ENCODE data around the gene ABHD12B. TPM values are rescaled to one million over a fixed set of nuclear protein-coding genes. Genes with fewer than 3 reads are reported as not detected.

The ABHD12B gene, protein sequence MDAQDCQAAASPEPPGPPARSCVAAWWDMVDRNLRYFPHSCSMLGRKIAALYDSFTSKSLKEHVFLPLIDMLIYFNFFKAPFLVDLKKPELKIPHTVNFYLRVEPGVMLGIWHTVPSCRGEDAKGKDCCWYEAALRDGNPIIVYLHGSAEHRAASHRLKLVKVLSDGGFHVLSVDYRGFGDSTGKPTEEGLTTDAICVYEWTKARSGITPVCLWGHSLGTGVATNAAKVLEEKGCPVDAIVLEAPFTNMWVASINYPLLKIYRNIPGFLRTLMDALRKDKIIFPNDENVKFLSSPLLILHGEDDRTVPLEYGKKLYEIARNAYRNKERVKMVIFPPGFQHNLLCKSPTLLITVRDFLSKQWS
- not detected in 2 replicates for total RNA-seq (2011; cell fraction: chromatin; rRNA removed; ENCODE audit: low replicate concordance)
- not detected in 2 replicates for total RNA-seq (2011; cell fraction: nucleolus; rRNA removed)
- total RNA-seq (2011; cell fraction: nucleoplasm; rRNA removed): not detected in 2 replicates
- total RNA-seq (2014; rRNA removed) (not detected in 2 replicates), total RNA-seq (2014; rRNA removed; fragmentation: Illumina TruSeq; extraction: Trizol) (not detected in 2 replicates), total RNA-seq (2015; rRNA removed; fragmentation: Illumina TruSeq; extraction: Trizol) (not detected in 2 replicates), total RNA-seq (2021) (not detected in 2 replicates), polyA plus RNA-seq (2011; rRNA removed) (not detected in 2 replicates), polyA plus RNA-seq (2014; fragmentation: Illumina TruSeq; extraction: Trizol) (not detected in 2 replicates), polyA plus RNA-seq (2014; fragmentation: Nextera tagmentation; extraction: Ambion mirVana) (not detected), polyA plus RNA-seq (2014; rRNA removed) (not detected in 2 replicates), polyA minus RNA-seq (2011; rRNA and poly(A)+ RNA removed) (not detected in 2 replicates), Bru-seq, nascent RNA (not detected), BruChase-seq, experiment 1, labeled RNA remaining after a 2-hour chase (not detected), BruChase-seq, experiment 2, labeled RNA remaining after a 6-hour chase (not detected)
- not detected in 2 replicates for polyA plus RNA-seq (2011; cell fraction: cytosol; rRNA removed)
- polyA plus RNA-seq (2011; cell fraction: nucleus; rRNA removed): not detected in 2 replicates
- 0.37 TPM in 1 of 2 replicates, not detected in the other for polyA plus RNA-seq (2012)
- not detected in 2 replicates for polyA minus RNA-seq (2011; cell fraction: cytosol; rRNA and poly(A)+ RNA removed)
- not detected in 2 replicates for polyA minus RNA-seq (2011; cell fraction: nucleus; rRNA and poly(A)+ RNA removed)
- long read RNA-seq, experiment 1: 0 reads
- long read RNA-seq, experiment 2: 0 reads
- long read RNA-seq, experiment 3: 0 reads

DNA sequence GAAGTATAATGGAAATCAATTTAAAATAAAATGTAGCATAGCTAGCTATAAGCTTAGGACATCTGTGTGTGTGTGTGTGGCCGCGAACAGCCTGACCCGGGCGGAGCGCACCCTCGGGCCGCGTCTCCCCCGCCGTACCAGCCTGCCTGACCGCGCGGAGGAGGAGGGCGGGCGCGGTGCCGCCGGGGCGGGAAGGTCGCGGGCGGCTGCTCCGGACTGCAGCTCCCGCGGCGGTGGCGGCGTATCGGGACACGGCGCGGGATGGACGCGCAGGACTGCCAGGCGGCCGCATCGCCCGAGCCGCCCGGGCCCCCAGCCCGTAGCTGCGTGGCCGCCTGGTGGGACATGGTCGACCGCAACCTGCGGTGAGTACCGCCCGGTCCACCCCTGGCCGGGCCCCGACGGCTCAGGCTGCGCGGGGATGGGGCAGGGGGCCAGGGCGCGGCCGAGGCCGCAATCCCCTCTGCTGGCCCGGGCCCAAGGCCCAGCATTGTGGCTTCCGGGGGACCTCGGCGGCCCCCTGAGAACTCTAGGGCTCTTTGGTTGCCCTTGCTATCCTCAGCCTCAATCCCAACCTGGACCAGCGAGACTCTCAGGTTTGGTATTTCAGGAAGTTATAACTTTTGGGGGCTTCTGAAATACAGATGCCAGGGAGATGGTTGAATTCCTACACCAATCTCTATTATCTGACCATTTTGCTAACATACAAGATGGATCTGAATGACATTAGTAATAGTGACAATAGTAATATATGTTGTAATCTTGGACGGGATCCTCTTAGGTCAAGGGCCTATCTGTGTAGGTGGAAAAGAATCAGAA is at the start of gene ABHD12B:
Gene ABHD12B (plus strand): TSS at position 140 of the 819 bp plus-strand sequence. CDS start 122 bp downstream, at position 262.
- no TSS peak for BruUV-seq (replicated peaks)
- Histone ChIP-seq H3K27me3 (ENCODE audit: control insufficient read depth in 2 of 2, insufficient read depth in 2 of 2, low read length in 2 of 2) (peaks cover 8 to 27% of the 10 kb centered on the region in 2 experiments; a peak in 3 of 5 replicates), H3K9me1 (ENCODE audit: control insufficient read depth, insufficient read depth, low read length) (no peaks in the 10 kb centered on the region), H3K27ac (ENCODE audit: extremely low read depth, low read depth, low read length) (no peak within 1 kb of the TSS), H3K9ac (ENCODE audit: insufficient read depth in 1 of 2, low read depth in 2 of 2, low read length in 2 of 2) (no peak within 1 kb of the TSS), H3K4me1 (replicated peaks in 1 of 2; ENCODE audit: control insufficient read depth in 2 of 2, insufficient read depth in 2 of 2, low read length in 2 of 2) (peaks cover 0 to 6% of the 10 kb centered on the region in 2 experiments; a peak in 1 of 5 replicates), H3K4me2 (ENCODE audit: insufficient read depth, low read length) (no peak within 1 kb of the TSS), H3K4me3 (no peak within 1 kb of the TSS), H2AFZ (ENCODE audit: low read depth, low read length) (no peak within 1 kb of the TSS), H3K36me3 (ENCODE audit: control insufficient read depth, insufficient read depth, low read length) (no peaks in the 10 kb centered on the region), H4K20me1 (replicated peaks; ENCODE audit: control insufficient read depth, insufficient read depth, low read length) (no peaks in the 10 kb centered on the region), H3K9me3 (replicated peaks; ENCODE audit: control insufficient read depth, insufficient read depth, low read depth, low read length) (no peaks in the 10 kb centered on the region), H3K79me2 (ENCODE audit: control insufficient read depth, insufficient read depth, low read length) (no peaks in the 10 kb centered on the region)
- in situ Hi-C loops (cut with MboI): no loop called here
- intact Hi-C loops (cut with micrococcal nuclease): no loop called here
- DNase-seq (ENCODE audit: extremely low read depth in 1 of 4, low spot score in 3 of 4) (no peak), FAIRE-seq (no peak), ATAC-seq (no peak)
- ChIA-PET POLR2A (interaction anchor here (0.6 kb wide), 1 partner anchor 20 kb away, joined by 3 read pairs; no protein-coding TSS in a partner anchor), CTCF (ENCODE audit: low intra/inter-chr PET ratio) (interaction anchor here (0.7 kb wide), 1 partner anchor 22 kb away, joined by 3 read pairs; no protein-coding TSS in a partner anchor)
- 5% methylated on average over 17 of the region's 63 CpGs for WGBS (ENCODE audit: insufficient coverage, low coverage, missing lambda C conversion rate)
- no peak for TF ChIP-seq JUND (IDR thresholded peaks at IDR 0.05; ENCODE audit: borderline replicate concordance, low read depth, low read length)
- TF ChIP-seq JUND (tag; IDR thresholded peaks at IDR 0.05; ENCODE audit: borderline replicate concordance, low read depth, low read length): no peak
- TF ChIP-seq ZNF561 (CRISPR knock-in tag; conservative IDR thresholded peaks at IDR 0.05): no peak
- no peak for TF ChIP-seq PML (IDR thresholded peaks at IDR 0.05; ENCODE audit: low read length)
- no peak for TF ChIP-seq CHCHD3 (CRISPR knock-in tag; IDR thresholded peaks at IDR 0.05)
- TF ChIP-seq, protein P1, sequence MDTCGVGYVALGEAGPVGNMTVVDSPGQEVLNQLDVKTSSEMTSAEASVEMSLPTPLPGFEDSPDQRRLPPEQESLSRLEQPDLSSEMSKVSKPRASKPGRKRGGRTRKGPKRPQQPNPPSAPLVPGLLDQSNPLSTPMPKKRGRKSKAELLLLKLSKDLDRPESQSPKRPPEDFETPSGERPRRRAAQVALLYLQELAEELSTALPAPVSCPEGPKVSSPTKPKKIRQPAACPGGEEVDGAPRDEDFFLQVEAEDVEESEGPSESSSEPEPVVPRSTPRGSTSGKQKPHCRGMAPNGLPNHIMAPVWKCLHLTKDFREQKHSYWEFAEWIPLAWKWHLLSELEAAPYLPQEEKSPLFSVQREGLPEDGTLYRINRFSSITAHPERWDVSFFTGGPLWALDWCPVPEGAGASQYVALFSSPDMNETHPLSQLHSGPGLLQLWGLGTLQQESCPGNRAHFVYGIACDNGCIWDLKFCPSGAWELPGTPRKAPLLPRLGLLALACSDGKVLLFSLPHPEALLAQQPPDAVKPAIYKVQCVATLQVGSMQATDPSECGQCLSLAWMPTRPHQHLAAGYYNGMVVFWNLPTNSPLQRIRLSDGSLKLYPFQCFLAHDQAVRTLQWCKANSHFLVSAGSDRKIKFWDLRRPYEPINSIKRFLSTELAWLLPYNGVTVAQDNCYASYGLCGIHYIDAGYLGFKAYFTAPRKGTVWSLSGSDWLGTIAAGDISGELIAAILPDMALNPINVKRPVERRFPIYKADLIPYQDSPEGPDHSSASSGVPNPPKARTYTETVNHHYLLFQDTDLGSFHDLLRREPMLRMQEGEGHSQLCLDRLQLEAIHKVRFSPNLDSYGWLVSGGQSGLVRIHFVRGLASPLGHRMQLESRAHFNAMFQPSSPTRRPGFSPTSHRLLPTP (IDR thresholded peaks at IDR 0.05; ENCODE audit: borderline replicate concordance, extremely low read depth, insufficient read length): no peak
- no peak for TF ChIP-seq ETS2 (tag; IDR thresholded peaks at IDR 0.05; ENCODE audit: borderline replicate concordance, poor library complexity, severe bottlenecking)
- TF ChIP-seq XRCC4 (IDR thresholded peaks at IDR 0.05; ENCODE audit: extremely low read depth, insufficient read depth, insufficient read length): no peak
- no peak for TF ChIP-seq SREBF1 (IDR thresholded peaks at IDR 0.05; ENCODE audit: borderline replicate concordance, low read depth, low read length)
- no peak for TF ChIP-seq ZNF146 (CRISPR knock-in tag; IDR thresholded peaks at IDR 0.05; ENCODE audit: unreplicated experiment)
- no peak for TF ChIP-seq SP2 (IDR thresholded peaks at IDR 0.05; ENCODE audit: extremely low read depth, low read depth, low read length, poor library complexity, severe bottlenecking)
- no peak for TF ChIP-seq KDM4B (IDR thresholded peaks at IDR 0.05; ENCODE audit: borderline replicate concordance in 2 of 2, low read depth in 1 of 2)
- TF ChIP-seq KLF1 (tag; IDR thresholded peaks at IDR 0.05): no peak
